K562 (cell line): ENCODE measurements around the gene AP1AR. TPM values are rescaled to one million over a fixed set of nuclear protein-coding genes. Genes with fewer than 3 reads are reported as not detected.

ENCODE experiments used
- ATAC-seq: fragments of 200-7000 bp; cut with Tn5 transposase; 3 replicates; pipeline ENCODE4 v1.9.1; 2020; ENCODE audit warnings: moderate library complexity
- BruUV-seq: library from RNA; stranded (reverse); fragments of 400-500 nt; replicated peaks from 2 replicates; lab custom pipeline; 2021; lab: Mats Ljungman, UMichigan
- CTCF ChIA-PET: fragments of 300-600 bp; formaldehyde crosslinking; extraction: SDS; loops from one replicate; lab custom pipeline; 2021; ENCODE audit warnings: low intra/inter-chr PET ratio; lab: Yijun Ruan, JAX
- POLR2A ChIA-PET: fragments of 300-600, 350-650 bp; sonication (Branson Sonifier 250); formaldehyde crosslinking; extraction: SDS; loops from one replicate; lab custom pipeline; 2021; ENCODE audit warnings: antibody characterized with exemption, inconsistent platforms; lab: Yijun Ruan, JAX
- DNase-seq, 4 experiments: peaks; one replicate each; pipeline versions ENCODE4 v3.0.0 to v3.0.0-alpha.2; 2011 to 2018; ENCODE audit warnings: low spot score in 3 of 4, mixed read lengths in 3 of 4; ENCODE audit errors: extremely low read depth in 1 of 4
- FAIRE-seq: peaks from 2 replicates; lab custom pipeline; 2011; peaks lifted over from hg19 to GRCh38; lab: Jason Lieb, UNC
- H2AFZ ChIP-seq: 2 replicates; pipeline ENCODE4 v1.6.0; 2011; ENCODE audit warnings: low read depth, low read length, control low read depth, inconsistent platforms
- H3K27ac ChIP-seq: fragments of 200-600 bp; 3 replicates; pipeline ENCODE4 v1.8.0; 2011; ENCODE audit warnings: low read depth, mild to moderate bottlenecking, control low read depth, inconsistent platforms, low read length, moderate library complexity, mixed read lengths; ENCODE audit errors: extremely low read depth
- H3K27me3 ChIP-seq, 2 experiments: fragments of 300-600 bp in 1 of 2; 2 replicates in 1 of 2; 3 replicates in 1 of 2; pipeline versions ENCODE4 v1.6.0 to v1.8.0; 2011; ENCODE audit warnings: inconsistent platforms in 2 of 2, low read length in 2 of 2, mild to moderate bottlenecking in 1 of 2, mixed read lengths in 1 of 2, moderate library complexity in 1 of 2; ENCODE audit not compliant: control insufficient read depth in 2 of 2, insufficient read depth in 2 of 2
- H3K36me3 ChIP-seq: fragments of 300-600 bp; 3 replicates; pipeline ENCODE4 v1.8.0; 2011; ENCODE audit warnings: mild to moderate bottlenecking, low read length, inconsistent platforms; ENCODE audit not compliant: control insufficient read depth, insufficient read depth
- H3K4me1 ChIP-seq, 2 experiments: fragments of 200-600 bp in 1 of 2; replicated peaks in 1 of 2; 2 replicates in 1 of 2; 3 replicates in 1 of 2; pipeline versions ENCODE4 v1.5.1 to v1.8.0; 2011; ENCODE audit warnings: inconsistent platforms in 2 of 2, low read length in 2 of 2, mild to moderate bottlenecking in 1 of 2, mixed read lengths in 1 of 2, moderate library complexity in 1 of 2; ENCODE audit not compliant: control insufficient read depth in 2 of 2, insufficient read depth in 2 of 2
- H3K4me2 ChIP-seq: 2 replicates; pipeline ENCODE4 v1.6.1; 2011; ENCODE audit warnings: low read length, control low read depth, inconsistent platforms, mixed read lengths; ENCODE audit not compliant: insufficient read depth
- H3K4me3 ChIP-seq: fragments of 200-600 bp; sonication (generic), shearing (Covaris generic); 2 replicates; pipeline ENCODE4 v1.5.1; 2016; ENCODE audit warnings: control low read depth, inconsistent platforms
- H3K79me2 ChIP-seq: fragments of 200-600 bp; 3 replicates; pipeline ENCODE4 v1.8.0; 2011; ENCODE audit warnings: low read length, inconsistent platforms; ENCODE audit not compliant: control insufficient read depth, insufficient read depth
- H3K9ac ChIP-seq, 2 experiments: 2 replicates each; pipeline versions ENCODE4 v1.6.0 to v1.6.1; 2011; ENCODE audit warnings: low read depth in 2 of 2, low read length in 2 of 2, control low read depth in 1 of 2, inconsistent platforms in 1 of 2, mild to moderate bottlenecking in 1 of 2, mixed read lengths in 1 of 2; ENCODE audit not compliant: insufficient read depth in 1 of 2
- H3K9me1 ChIP-seq: one replicate; pipeline ENCODE4 v1.6.0; 2011; ENCODE audit warnings: inconsistent platforms, mild to moderate bottlenecking, low read length, moderate library complexity; ENCODE audit not compliant: control insufficient read depth, insufficient read depth
- H3K9me3 ChIP-seq: replicated peaks from 2 replicates; pipeline ENCODE4 v1.5.1; 2011; ENCODE audit warnings: low read depth, low read length, inconsistent platforms; ENCODE audit not compliant: control insufficient read depth, insufficient read depth
- H4K20me1 ChIP-seq: replicated peaks from 2 replicates; pipeline ENCODE4 v1.6.1; 2011; ENCODE audit warnings: low read length, inconsistent platforms, mixed read lengths; ENCODE audit not compliant: control insufficient read depth, insufficient read depth
- MCM5 ChIP-seq: fragments of 450-650 bp; IDR thresholded peaks from 2 replicates; pipeline ENCODE4 v1.6.1; 2016; ENCODE audit warnings: low read depth
- NFATC3 ChIP-seq: fragments of 450-650 bp; IDR thresholded peaks from 2 replicates; pipeline ENCODE4 v1.6.1; 2017; ENCODE audit warnings: mild to moderate bottlenecking
- NFXL1 ChIP-seq: fragments of 450-650 bp; formaldehyde crosslinking; IDR thresholded peaks from 2 replicates; pipeline ENCODE4 v1.4.0; 2021; ENCODE audit warnings: mild to moderate bottlenecking
- PATZ1 ChIP-seq: fragments of 250-450 bp; sonication (Bioruptor Pico); IDR thresholded peaks from 2 replicates; pipeline ENCODE4 v1.5.0; 2020; ENCODE audit warnings: mild to moderate bottlenecking, borderline replicate concordance
- PHTF2 ChIP-seq: fragments of 250-450 bp; sonication (Bioruptor Pico); IDR thresholded peaks from 2 replicates; pipeline ENCODE4 v1.5.0; 2021; ENCODE audit warnings: mild to moderate bottlenecking
- PPARD ChIP-seq: fragments of 250-450 bp; sonication (Bioruptor Pico); IDR thresholded peaks from 2 replicates; pipeline ENCODE4 v1.8.0; 2022; ENCODE audit warnings: inconsistent platforms, mild to moderate bottlenecking, moderate library complexity
- RBBP5 ChIP-seq: fragments of 200-600 bp; sonication (generic); IDR thresholded peaks from 2 replicates; pipeline ENCODE4 v1.6.1; 2012; ENCODE audit warnings: borderline replicate concordance, mild to moderate bottlenecking, low read length, control low read depth, inconsistent platforms; ENCODE audit not compliant: insufficient read depth, poor library complexity, severe bottlenecking
- RBFOX2 ChIP-seq: fragments of 200-400 bp; formaldehyde crosslinking; IDR thresholded peaks from 2 replicates; pipeline ENCODE4 v1.6.1; 2017; ENCODE audit warnings: low read depth, mild to moderate bottlenecking, low read length, moderate library complexity
- SMAD2 ChIP-seq: fragments of 150-350 bp; IDR thresholded peaks from 2 replicates; pipeline ENCODE4 v1.6.1; 2014; ENCODE audit warnings: low read depth, mild to moderate bottlenecking, low read length
- ZBTB8A ChIP-seq: fragments of 450-650 bp; IDR thresholded peaks from 2 replicates; pipeline ENCODE4 v1.6.1; 2018; ENCODE audit warnings: mild to moderate bottlenecking, moderate library complexity; ENCODE audit not compliant: partially characterized antibody
- ZNF354B ChIP-seq: fragments of 250-450 bp; sonication (Bioruptor Pico); IDR thresholded peaks from 2 replicates; pipeline ENCODE4 v1.4.0; 2020
- ZNF696 ChIP-seq: fragments of 250-450 bp; sonication (Bioruptor Pico); conservative IDR thresholded peaks from 2 replicates; pipeline ENCODE4 v1.4.0; 2020; ENCODE audit warnings: mild to moderate bottlenecking, moderate library complexity
- ZNF79 ChIP-seq: fragments of 250-450 bp; sonication (Bioruptor Pico); IDR thresholded peaks from 2 replicates; pipeline ENCODE4 v1.4.0; 2020; ENCODE audit warnings: low read depth, mild to moderate bottlenecking, moderate library complexity
- WGBS: fragments of 100-300 bp; shearing (Covaris generic); methylation state at CpG from one replicate; pipeline ENCODE4 v1.1.6; 2016; ENCODE audit warnings: low coverage, mixed read lengths; ENCODE audit not compliant: insufficient coverage; ENCODE audit errors: missing lambda C conversion rate; 5-methylcytosine and 5-hydroxymethylcytosine counted together
- in situ Hi-C: fragments of 300-500 bp; cut with MboI; formaldehyde crosslinking; loops from 4 replicates; pipeline ENCODE4 v1.15.0; 2018; ENCODE audit warnings: inconsistent platforms, mixed read lengths
- intact Hi-C: fragments of 100-400 bp; cut with micrococcal nuclease; formaldehyde crosslinking; loops from 2 replicates; pipeline ENCODE4 v1.14.2; 2022
- polyA plus RNA-seq, 8 experiments: library from polyadenylated mRNA; depleted of rRNA in 4 of 8; stranded (reverse) in 5 of 8; unstranded in 3 of 8; fragments of >200 nt; fragmentation: Nextera tagmentation in 2 of 8; fragmentation: Illumina TruSeq in 1 of 8; extraction: Ambion mirVana in 2 of 8; extraction: Trizol in 1 of 8; gene quantifications; 2 replicates each; pipeline versions ENCODE4 v1.2.1 to v1.2.3, GENCODE V29; 2011 to 2014; ENCODE audit warnings: inconsistent platforms in 1 of 8, missing spikeins in 1 of 8
- total RNA-seq, 7 experiments: library from RNA; depleted of rRNA in 6 of 7; stranded (reverse); fragments of >200 nt in 6 of 7; fragmentation: Illumina TruSeq in 2 of 7; extraction: Trizol in 2 of 7; gene quantifications; 2 replicates each; pipeline versions ENCODE4 v1.2.1 to v1.2.3, GENCODE V29; 2011 to 2021; ENCODE audit warnings: low replicate concordance in 1 of 7

AP1AR gene
- total and polyA plus RNA-seq, 9 of the 15 experiments (the other 6 are each of a cell fraction or from before 2014, with no cell fraction given), result 2.6 to 20.7 (median 12.2) TPM

- no peak overlapping the region for H3K4me3 ChIP-seq
- in situ Hi-C loops (no loop called here), intact Hi-C loops (no loop called here)
- TF ChIP-seq ZBTB8A, result no peak
- TF ChIP-seq PHTF2 (CRISPR knock-in tag), result no peak
- no peak for TF ChIP-seq PATZ1 (CRISPR knock-in tag)
- no peak for TF ChIP-seq RBBP5
- no peak for TF ChIP-seq PPARD (CRISPR knock-in tag)
- TF ChIP-seq NFATC3, result no peak
- no peak for TF ChIP-seq MCM5
- TF ChIP-seq ZNF354B (CRISPR knock-in tag), result no peak
- no peak for TF ChIP-seq NFXL1 (CRISPR knock-in tag)
- no peak for TF ChIP-seq RBFOX2
- TF ChIP-seq ZNF79 (CRISPR knock-in tag), result no peak
- TF ChIP-seq ZNF696 (CRISPR knock-in tag), result no peak
- no peak for TF ChIP-seq SMAD2
- no peaks in the 10 kb centered on the region for H3K79me2 ChIP-seq
- CTCF ChIA-PET, result no interaction called here
- DNase-seq (no peak), ATAC-seq (peak; percentile 42; the same call in 1 of the 3 replicates), FAIRE-seq (no peak)
- no TSS peak for BruUV-seq
- H3K27ac ChIP-seq, result no peak overlapping the region
- H3K9ac ChIP-seq, result no peak overlapping the region
- H3K9me1 ChIP-seq, result no peaks in the 10 kb centered on the region
- peaks cover 3% of the 10 kb centered on the region; the same call in 1 of the 3 replicates for H3K36me3 ChIP-seq
- no peaks in the 10 kb centered on the region for H4K20me1 ChIP-seq
- H3K4me2 ChIP-seq, result no peak overlapping the region
- no peaks in the 10 kb centered on the region for H3K27me3 ChIP-seq
- H3K9me3 ChIP-seq, result no peaks in the 10 kb centered on the region; the same call in 1 of the 2 replicates
- WGBS, result 82% methylated on average over 3 of the region's 3 CpGs
- H3K4me1 ChIP-seq, result no peaks in the 10 kb centered on the region; a peak in 1 of 5 replicates
- POLR2A ChIA-PET, result interaction anchor here (0.7 to 1.4 kb wide), 3 partner anchors 8 to 24 kb away, joined by 3 to 7 read pairs (median 4); no protein-coding TSS in a partner anchor
- H2AFZ ChIP-seq, result no peak overlapping the region
These were observed 19.5 kb downstream of the AP1AR start for GRCh38 chr4:112251019-112251643.
